GM18861 (cell line): ENCODE results near the gene ACTL8.

ENCODE experiments used
- ATAC-seq: cut with Tn5 transposase; IDR thresholded peaks from one replicate; pipeline ENCODE4 v1.9.1; 2021; ENCODE audit not compliant: unreplicated experiment

The ACTL8 gene, protein sequence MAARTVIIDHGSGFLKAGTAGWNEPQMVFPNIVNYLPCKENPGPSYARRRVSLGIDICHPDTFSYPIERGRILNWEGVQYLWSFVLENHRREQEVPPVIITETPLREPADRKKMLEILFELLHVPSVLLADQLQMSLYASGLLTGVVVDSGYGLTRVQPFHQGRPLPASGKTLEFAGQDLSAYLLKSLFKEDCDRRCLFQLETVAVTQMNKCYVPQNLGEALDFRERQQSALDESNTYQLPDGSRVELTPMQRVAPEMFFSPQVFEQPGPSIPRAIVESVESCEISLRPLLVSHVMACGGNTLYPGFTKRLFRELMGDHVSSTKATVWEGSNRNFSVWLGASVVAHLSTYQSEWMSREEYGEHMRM

GRCh38 chr1:17755120-17755519 is at the start of gene ACTL8:
Gene ACTL8 (plus strand): TSS chr1:17755333. CDS start chr1:17823009, 67,676 bp downstream.
- ATAC-seq: no peak

DNA sequence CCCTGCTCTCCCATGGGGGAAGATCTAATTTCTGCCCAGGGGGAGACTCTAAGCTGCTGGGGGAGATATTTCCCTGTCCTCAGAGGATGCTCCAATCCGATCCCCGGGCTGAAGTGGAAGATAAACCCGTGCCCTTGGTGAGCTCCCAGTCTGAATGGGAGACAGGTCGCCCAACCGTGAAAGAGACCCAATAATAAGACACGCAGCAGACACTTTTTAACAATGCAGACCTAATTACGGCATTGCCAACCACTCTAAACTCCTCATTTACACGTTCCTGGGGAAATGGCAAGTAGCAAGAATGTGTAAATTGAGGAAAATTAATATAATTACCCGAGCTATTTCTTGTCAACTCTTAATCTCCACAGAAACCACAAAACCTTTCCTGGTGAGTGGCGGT is 48.7 kb upstream of the ACTL8 start:
- no peak for ATAC-seq

DNA sequence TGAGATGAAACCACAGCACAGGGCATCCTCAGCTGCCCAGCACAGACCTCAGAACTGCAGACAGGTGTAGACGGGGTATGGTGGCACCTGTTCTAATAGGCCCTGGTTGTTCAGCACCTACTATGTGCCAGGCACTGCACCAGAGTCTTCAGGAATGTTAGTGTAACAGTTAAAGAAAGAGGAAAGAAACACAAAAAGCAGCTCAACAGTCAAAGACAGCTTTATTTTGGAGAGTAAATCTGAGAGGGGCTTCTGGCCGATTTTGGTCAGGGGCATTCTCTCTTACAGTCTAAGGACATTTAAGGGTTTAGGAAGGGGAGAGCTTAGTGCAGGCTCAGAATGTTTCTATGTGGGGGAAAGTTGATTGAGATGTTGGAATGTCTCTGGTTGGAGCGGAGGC is 45.2 kb upstream of the ACTL8 start:
- ATAC-seq: no peak

GRCh38 chr1:17710889-17711576 is 44.1 kb upstream of the ACTL8 start:
- no peak for ATAC-seq

- no peak for ATAC-seq
These were observed 43.6 kb upstream of the ACTL8 start for GRCh38 chr1:17711577-17711910.

- ATAC-seq: no peak
These were observed 43.2 kb upstream of the ACTL8 start for GRCh38 chr1:17711941-17712340.

- ATAC-seq: no peak
These were observed 41.1 kb upstream of the ACTL8 start for GRCh38 chr1:17713993-17714392.

GRCh38 chr1:17717594-17718535 is 37.3 kb upstream of the ACTL8 start:
- ATAC-seq: no peak

GRCh38 chr1:17719874-17720273 is 35.3 kb upstream of the ACTL8 start:
- ATAC-seq: no peak

DNA sequence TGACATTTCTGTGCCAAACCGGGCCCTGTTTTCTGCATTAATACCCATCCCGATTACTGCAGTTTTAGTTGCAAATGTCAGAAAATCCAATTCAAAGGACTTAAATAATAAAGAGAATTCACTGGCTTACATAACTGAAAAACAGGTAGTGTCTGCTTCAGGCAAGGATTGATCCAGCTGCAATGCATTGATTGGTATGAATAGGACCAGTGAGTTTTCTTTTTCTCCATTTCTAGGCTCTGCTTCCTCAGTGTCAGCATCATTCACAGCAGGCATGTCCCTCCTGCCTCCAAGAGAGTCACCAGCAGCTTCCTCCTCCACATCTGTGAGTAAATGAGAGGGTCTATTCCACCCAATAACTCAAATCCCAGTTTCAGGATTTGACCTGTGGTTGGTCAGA is 33.7 kb upstream of the ACTL8 start:
- no peak for ATAC-seq

- ATAC-seq: no peak
These were observed 31.4 kb upstream of the ACTL8 start for GRCh38 chr1:17723684-17724083.

DNA sequence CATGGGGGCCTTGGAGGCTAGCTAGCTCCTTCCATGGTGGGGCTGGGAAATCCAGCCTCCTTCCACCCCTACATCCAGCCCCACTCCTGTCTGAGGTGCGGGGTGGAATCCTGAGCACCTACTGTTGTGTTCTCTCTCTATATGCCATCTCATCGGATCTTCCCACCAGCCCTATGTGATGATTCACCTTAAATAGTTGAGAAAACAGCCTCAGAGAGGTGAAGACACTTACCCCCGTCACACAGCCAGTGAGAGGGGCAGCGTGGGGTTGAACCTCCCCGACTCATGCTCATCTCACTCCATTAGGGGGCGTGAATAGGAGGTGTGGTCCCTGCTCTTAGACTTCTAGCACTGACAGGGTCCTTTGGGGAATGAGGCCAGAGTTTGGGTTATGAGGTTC is 31.0 kb upstream of the ACTL8 start:
- ATAC-seq: no peak

GRCh38 chr1:17725084-17725719 is 29.9 kb upstream of the ACTL8 start:
- no peak for ATAC-seq

GRCh38 chr1:17725811-17726582 is 29.1 kb upstream of the ACTL8 start:
- ATAC-seq: no peak

DNA sequence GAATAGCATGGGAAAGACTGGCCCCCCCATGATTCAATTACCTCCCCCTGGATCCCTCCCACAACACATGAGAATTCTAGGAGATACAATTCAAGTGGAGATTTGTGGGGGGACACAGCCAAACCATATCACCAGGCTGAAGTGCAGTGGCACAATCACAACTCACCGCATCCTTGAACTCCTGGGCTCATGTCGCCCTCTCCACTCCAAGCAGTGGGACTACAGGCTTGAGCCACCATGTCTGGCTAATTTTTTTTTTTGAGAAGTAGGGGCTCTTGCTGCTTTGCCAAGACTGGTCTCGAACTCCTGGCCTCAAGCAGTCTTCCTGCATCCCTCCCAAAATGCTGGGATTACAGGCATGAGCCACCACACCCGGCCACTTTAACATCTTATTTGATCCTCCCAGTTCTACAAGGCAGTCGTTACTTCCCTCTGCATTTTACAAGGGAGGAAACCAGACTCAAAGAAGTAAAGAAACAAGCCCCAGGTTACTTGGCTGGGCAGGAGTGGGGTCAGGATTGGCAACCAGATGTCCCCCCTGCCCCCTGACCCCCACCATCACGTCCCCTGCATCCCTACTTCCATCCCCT is 26.9 kb upstream of the ACTL8 start:
- no peak for ATAC-seq

DNA sequence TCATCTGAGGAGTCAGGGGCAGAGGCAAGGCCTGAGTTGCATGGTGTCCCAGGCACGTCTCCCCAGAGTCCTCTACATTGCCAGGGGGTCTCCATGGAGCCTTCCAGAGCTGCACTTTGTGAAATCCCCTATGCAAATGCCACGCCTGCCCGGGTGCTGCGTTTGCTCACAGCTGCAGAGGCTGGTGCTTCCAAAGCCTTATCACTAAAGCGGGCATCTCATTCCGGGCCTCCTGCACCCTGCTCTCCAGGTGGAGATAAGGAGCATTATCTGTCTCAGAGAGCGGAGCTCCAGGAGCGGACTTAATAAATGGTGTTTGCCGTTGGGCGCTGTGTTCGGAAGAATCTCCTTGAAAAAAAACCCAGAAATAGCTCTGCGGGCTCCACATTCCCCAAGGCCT is 25.9 kb upstream of the ACTL8 start:
- no peak for ATAC-seq

GRCh38 chr1:17729909-17730308 is 25.2 kb upstream of the ACTL8 start:
- ATAC-seq: no peak

- no peak for ATAC-seq
These were observed 23.7 kb upstream of the ACTL8 start for GRCh38 chr1:17731460-17731859.

GRCh38 chr1:17732475-17732874 is 22.7 kb upstream of the ACTL8 start:
- ATAC-seq: no peak

GRCh38 chr1:17733661-17734060 is 21.5 kb upstream of the ACTL8 start:
- no peak for ATAC-seq
